Stomach (tissue), 9 donors: ENCODE data around the gene PTPRD. TPM values are rescaled to one million over a fixed set of nuclear protein-coding genes. Genes with fewer than 3 reads are reported as not detected.

Experiments used
- DNase-seq, 2 donors: peaks; one replicate each; pipeline versions ENCODE4 v3.0.0 to v3.0.0-alpha.2; 2013 to 2019
- H3K27ac ChIP-seq, 5 donors: fragments of 200-600 bp in 4 of 5; sonication (generic) in 4 of 5; one replicate each; pipeline ENCODE4 v1.5.1; 2013 to 2019; ENCODE audit warnings: mild to moderate bottlenecking in 1 of 5, moderate library complexity in 1 of 5
- H3K27me3 ChIP-seq, 3 donors: fragments of 200-600 bp; sonication (generic); one replicate each; pipeline ENCODE4 v1.5.1; 2017 to 2019; ENCODE audit warnings: mixed run types in 1 of 3
- H3K36me3 ChIP-seq, 4 donors: fragments of 200-600 bp; sonication (generic); 1 replicate in 3 of 4; 2 replicates in 1 of 4; pipeline ENCODE4 v1.5.1; 2016 to 2019
- H3K4me1 ChIP-seq, 4 donors: fragments of 200-600 bp; sonication (generic); one replicate each; pipeline ENCODE4 v1.5.1; 2016 to 2019
- H3K4me3 ChIP-seq, 4 donors: fragments of 200-600 bp; sonication (generic) in 3 of 4; one replicate each; pipeline ENCODE4 v1.5.1; 2016 to 2019; ENCODE audit warnings: mild to moderate bottlenecking in 1 of 4
- H3K9me3 ChIP-seq, 4 donors: fragments of 200-600 bp; sonication (generic); one replicate each; pipeline ENCODE4 v1.5.1; 2016 to 2019
- CTCF ChIP-seq, 7 experiments: fragments of 450-650 bp in 4 of 7; fragments of 200-600 bp in 3 of 7; sonication (generic) in 3 of 7; IDR thresholded peaks; one replicate each; pipeline ENCODE4 v1.5.1; 2016 to 2019; ENCODE audit warnings: antibody characterized with exemption in 7 of 7, control low read depth in 2 of 7, mild to moderate bottlenecking in 1 of 7
- EP300 ChIP-seq: sonication (generic); formaldehyde crosslinking; IDR thresholded peaks from one replicate; pipeline ENCODE4 v1.6.1; 2017; ENCODE audit warnings: antibody characterized with exemption
- POLR2A ChIP-seq, 4 donors: fragments of 450-650 bp; IDR thresholded peaks; one replicate each; pipeline ENCODE4 v1.6.1; 2016; ENCODE audit warnings: antibody characterized with exemption in 4 of 4, control low read depth in 2 of 4, mild to moderate bottlenecking in 1 of 4, moderate library complexity in 1 of 4
- POLR2AphosphoS5 ChIP-seq, 3 donors: sonication (generic); formaldehyde crosslinking; IDR thresholded peaks; one replicate each; pipeline ENCODE4 v1.6.1; 2016; ENCODE audit warnings: antibody characterized with exemption in 3 of 3
- WGBS, 5 donors: extraction: QIAGEN DNeasy Blood & Tissue Kit in 3 of 5; methylation state at CpG; one replicate each; pipeline versions ENCODE4 v1.1.5 to v1.1.7; 2013 to 2018; 5-methylcytosine and 5-hydroxymethylcytosine counted together
- intact Hi-C: fragments of 100-400 bp; cut with DNase I; formaldehyde crosslinking; loops from one replicate; pipeline ENCODE4 v1.15.1; 2023; ENCODE audit warnings: low total_unique reads
- polyA plus RNA-seq, 3 donors: library from polyadenylated mRNA; stranded (reverse); fragments of 200-250 nt; gene quantifications; one replicate each; pipeline ENCODE4 v1.2.3, GENCODE V29; 2013
- total RNA-seq, 5 donors: library from RNA; depleted of rRNA; stranded (reverse); fragments of >200 nt; gene quantifications; one replicate each; pipeline versions ENCODE4 v1.1.0 to v1.2.3, GENCODE V29; 2014 to 2016
- donor health status: healthy with polysubstance abuse.
- donor health status: Bipolar disorder and iron deficiency.
- donor health status: healthy.

The PTPRD gene
- total and polyA plus RNA-seq, 8 donors = 0.12 to 53.1 (median 1.2) TPM

DNA sequence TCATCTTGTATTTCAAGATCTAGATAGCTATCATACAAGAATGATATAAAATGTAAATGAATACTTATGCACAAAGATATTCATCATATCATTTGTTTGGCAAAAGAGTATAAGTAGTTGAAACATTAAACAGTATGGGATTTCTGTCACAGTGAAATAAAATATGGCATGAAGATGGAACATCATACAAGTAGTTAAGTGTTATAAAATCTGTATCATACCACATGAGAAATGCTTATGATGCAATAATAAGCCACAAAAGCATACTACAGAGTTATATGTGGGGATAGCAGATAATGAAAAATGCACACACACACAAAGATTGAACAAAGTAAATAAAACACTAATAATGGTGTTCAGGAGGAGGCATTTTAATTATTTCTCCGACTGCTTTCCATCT lies 1975.2 kb downstream of the PTPRD start:
- H3K4me1 ChIP-seq = no peaks in the 10 kb centered on the region
- 79 to 96% (median 85%) methylated on average over 1 of the region's 1 CpG for WGBS, 5 donors
- no peaks in the 10 kb centered on the region for H3K27me3 ChIP-seq
- H3K27ac ChIP-seq = no peak overlapping the region
- intact Hi-C loops = no loop called here
- H3K9me3 ChIP-seq = no peaks in the 10 kb centered on the region
- DNase-seq = no peak
- TF ChIP-seq POLR2AphosphoS5 (IDR thresholded peaks at IDR 0.05) (no peak), POLR2A (IDR thresholded peaks at IDR 0.05) (no peak), CTCF (IDR thresholded peaks at IDR 0.05) (no peak), EP300 (no peak)
- H3K36me3 ChIP-seq = no peaks in the 10 kb centered on the region
- no peak overlapping the region for H3K4me3 ChIP-seq

GRCh38 chr9:8633784-8634183 lies 1979.0 kb downstream of the PTPRD start:
- TF ChIP-seq POLR2AphosphoS5 (IDR thresholded peaks at IDR 0.05) (no peak), CTCF (IDR thresholded peaks at IDR 0.05) (no peak), POLR2A (IDR thresholded peaks at IDR 0.05) (no peak), EP300 (no peak)
- intact Hi-C loops = no loop called here
- Histone ChIP-seq H3K4me3 (no peak overlapping the region), H3K36me3 (no peaks in the 10 kb centered on the region), H3K9me3 (no peaks in the 10 kb centered on the region), H3K4me1 (no peaks in the 10 kb centered on the region), H3K27ac (no peak overlapping the region), H3K27me3 (no peaks in the 10 kb centered on the region)
- DNase-seq = no peak
- WGBS, 5 donors = 56 to 77% (median 73%) methylated on average over 3 of the region's 3 CpGs

DNA sequence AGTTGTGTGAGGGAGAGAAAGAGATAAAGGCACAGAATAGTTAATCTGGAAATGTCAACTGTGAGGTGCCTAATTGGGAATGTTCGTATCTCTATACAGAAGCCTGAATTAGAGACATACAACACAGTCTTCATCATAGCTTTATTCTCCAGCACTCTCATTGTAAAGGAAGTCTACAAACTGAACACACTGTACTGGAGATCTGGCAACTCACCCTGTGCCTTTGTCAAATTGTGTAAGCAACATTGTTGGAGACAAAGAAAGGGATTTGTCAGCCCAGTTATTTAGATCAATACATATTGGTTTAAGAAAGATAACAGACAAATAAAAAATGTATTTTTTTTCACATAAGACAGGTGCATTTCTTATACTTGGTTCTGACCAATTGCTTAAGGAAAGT lies 1980.3 kb downstream of the PTPRD start:
- H3K4me1 ChIP-seq = no peaks in the 10 kb centered on the region
- WGBS, 5 donors = 48 to 71% (median 62%) methylated on average over 1 of the region's 1 CpG
- intact Hi-C loops = no loop called here
- no peaks in the 10 kb centered on the region for H3K27me3 ChIP-seq
- H3K27ac ChIP-seq = no peak overlapping the region
- TF ChIP-seq POLR2AphosphoS5 (IDR thresholded peaks at IDR 0.05) = no peak
- no peaks in the 10 kb centered on the region for H3K36me3 ChIP-seq
- DNase-seq = no peak
- no peaks in the 10 kb centered on the region for H3K9me3 ChIP-seq
- H3K4me3 ChIP-seq = no peak overlapping the region

- no peak for TF ChIP-seq POLR2AphosphoS5 (IDR thresholded peaks at IDR 0.05)
- TF ChIP-seq EP300 = no peak
- TF ChIP-seq POLR2A (IDR thresholded peaks at IDR 0.05) = no peak
- TF ChIP-seq CTCF (IDR thresholded peaks at IDR 0.05) = no peak
- no peak for DNase-seq
- no peaks in the 10 kb centered on the region for H3K4me1 ChIP-seq
These were observed 1984.0 kb downstream of the PTPRD start for GRCh38 chr9:8628791-8629190.

GRCh38 chr9:8627976-8628679 lies 1984.7 kb downstream of the PTPRD start:
- no peaks in the 10 kb centered on the region for H3K36me3 ChIP-seq
- intact Hi-C loops = no loop called here
- H3K27me3 ChIP-seq = no peaks in the 10 kb centered on the region
- TF ChIP-seq EP300 (no peak), POLR2A (IDR thresholded peaks at IDR 0.05) (no peak), CTCF (IDR thresholded peaks at IDR 0.05) (no peak), POLR2AphosphoS5 (IDR thresholded peaks at IDR 0.05) (no peak)
- 80 to 83% (median 81%) methylated on average over 7 of the region's 7 CpGs for WGBS, 5 donors
- no peak overlapping the region for H3K4me3 ChIP-seq
- H3K4me1 ChIP-seq = no peaks in the 10 kb centered on the region
- H3K9me3 ChIP-seq = no peaks in the 10 kb centered on the region
- no peak overlapping the region for H3K27ac ChIP-seq
- DNase-seq = no peak

More at GRCh38 chr9:8628791-8629190, 1984.0 kb downstream of the PTPRD start:
- Histone ChIP-seq H3K9me3 (no peaks in the 10 kb centered on the region), H3K36me3 (no peaks in the 10 kb centered on the region), H3K27me3 (no peaks in the 10 kb centered on the region), H3K27ac (no peak overlapping the region), H3K4me3 (no peak overlapping the region)
- intact Hi-C loops = no loop called here
